Gastroesophageal sphincter (tissue), 4 donors: ENCODE measurements around the gene GPANK1. TPM values are rescaled to one million over a fixed set of nuclear protein-coding genes. Genes with fewer than 3 reads are reported as not detected.

Experiments
- ATAC-seq: fragments of 150-250 bp; one replicate; pipeline ENCODE4 v1.9.1; 2016; ENCODE audit warnings: mild to moderate bottlenecking, moderate library complexity
- H3K27ac ChIP-seq, 4 donors: fragments of 200-600 bp; sonication (generic) in 3 of 4; 1 replicate in 3 of 4; 2 replicates in 1 of 4; pipeline ENCODE4 v1.5.1; 2016 to 2019
- H3K27me3 ChIP-seq: fragments of 200-600 bp; sonication (generic); one replicate; pipeline ENCODE4 v1.5.1; 2019
- H3K36me3 ChIP-seq, 2 donors: fragments of 200-600 bp; sonication (generic); one replicate each; pipeline ENCODE4 v1.5.1; 2019; ENCODE audit warnings: control low read depth in 1 of 2
- H3K4me1 ChIP-seq, 3 donors: fragments of 200-600 bp; sonication (generic); 1 replicate in 2 of 3; 2 replicates in 1 of 3; pipeline ENCODE4 v1.5.1; 2016 to 2019; ENCODE audit warnings: control low read depth in 2 of 3
- H3K4me3 ChIP-seq, 2 donors: fragments of 200-600 bp; sonication (generic); one replicate each; pipeline ENCODE4 v1.5.1; 2019; ENCODE audit warnings: mild to moderate bottlenecking in 1 of 2, moderate library complexity in 1 of 2
- H3K9me3 ChIP-seq, 3 donors: fragments of 200-600 bp; sonication (generic); one replicate each; pipeline ENCODE4 v1.5.1; 2017 to 2019; ENCODE audit warnings: control low read depth in 2 of 3
- CTCF ChIP-seq, 4 experiments: fragments of 200-600 bp in 2 of 4; fragments of 450-650 bp in 2 of 4; sonication (generic) in 1 of 4; IDR thresholded peaks; one replicate each; pipeline ENCODE4 v1.5.1; 2017 to 2019; ENCODE audit warnings: antibody characterized with exemption in 4 of 4, mild to moderate bottlenecking in 2 of 4, moderate library complexity in 2 of 4
- EP300 ChIP-seq: sonication (generic); formaldehyde crosslinking; IDR thresholded peaks from one replicate; pipeline ENCODE4 v1.6.1; 2017; ENCODE audit warnings: antibody characterized with exemption, mild to moderate bottlenecking
- POLR2A ChIP-seq, 2 donors: fragments of 450-650 bp; IDR thresholded peaks; one replicate each; pipeline ENCODE4 v1.6.1; 2017; ENCODE audit warnings: antibody characterized with exemption in 2 of 2, mild to moderate bottlenecking in 2 of 2, moderate library complexity in 1 of 2
- POLR2AphosphoS5 ChIP-seq: sonication (generic); formaldehyde crosslinking; IDR thresholded peaks from one replicate; pipeline ENCODE4 v1.6.1; 2017; ENCODE audit warnings: antibody characterized with exemption
- WGBS, 2 donors: methylation state at CpG; one replicate each; pipeline ENCODE4 v1.1.5; 2018; ENCODE audit warnings: low coverage in 1 of 2; 5-methylcytosine and 5-hydroxymethylcytosine counted together
- total RNA-seq, 4 donors: library from RNA; depleted of rRNA; stranded (reverse); fragments of >200 nt; gene quantifications; one replicate each; pipeline ENCODE4 v1.1.0, GENCODE V29; 2016

The GPANK1 gene
- total RNA-seq, 4 donors from 2014 or later, result 17.1 to 22.3 (median 17.9) TPM

- H3K4me1 ChIP-seq, result no peaks in the 10 kb centered on the region
- WGBS, 2 donors, result 70 to 72% methylated on average over 7 to 8 of the region's 11 CpGs
- TF ChIP-seq POLR2AphosphoS5, result no peak
- no peaks in the 10 kb centered on the region for H3K27me3 ChIP-seq
- no peak for ATAC-seq
- peaks cover 0 to 100% of the 10 kb centered on the region in 2 donors for H3K36me3 ChIP-seq
- peak overlapping the region in 1 of 4 donors; percentile 14 for H3K27ac ChIP-seq
- H3K9me3 ChIP-seq, result no peaks in the 10 kb centered on the region
- no peak overlapping the region for H3K4me3 ChIP-seq
Measured at GRCh38 chr6:31634969-31635575, 29.7 kb downstream of the GPANK1 start.

- Histone ChIP-seq H3K27me3 (no peaks in the 10 kb centered on the region), H3K4me3 (no peak overlapping the region), H3K4me1 (no peaks in the 10 kb centered on the region), H3K9me3 (no peaks in the 10 kb centered on the region), H3K36me3 (peaks cover 0 to 100% of the 10 kb centered on the region in 2 donors), H3K27ac (peak overlapping the region in 1 of 4 donors; percentile 14)
- TF ChIP-seq POLR2A (IDR thresholded peaks at IDR 0.05), result no peak
- no peak for TF ChIP-seq POLR2AphosphoS5
- no peak for TF ChIP-seq CTCF (IDR thresholded peaks at IDR 0.05)
- TF ChIP-seq EP300, result no peak
- ATAC-seq, result no peak
- 85 to 92% methylated on average over 2 of the region's 3 CpGs for WGBS, 2 donors
Measured at GRCh38 chr6:31634131-31634530, 30.7 kb downstream of the GPANK1 start.

GRCh38 chr6:31633447-31633846, 31.4 kb downstream of the GPANK1 start:
- no peaks in the 10 kb centered on the region for H3K9me3 ChIP-seq
- peak overlapping the region in 1 of 4 donors; percentile 14 for H3K27ac ChIP-seq
- WGBS, 2 donors, result 60 to 64% methylated on average over 3 to 5 of the region's 7 CpGs
- H3K4me1 ChIP-seq, result no peaks in the 10 kb centered on the region
- no peak for ATAC-seq
- no peaks in the 10 kb centered on the region for H3K27me3 ChIP-seq
- peaks cover 0 to 100% of the 10 kb centered on the region in 2 donors for H3K36me3 ChIP-seq
- H3K4me3 ChIP-seq, result no peak overlapping the region
- no peak for TF ChIP-seq EP300
- TF ChIP-seq POLR2AphosphoS5, result no peak
- TF ChIP-seq POLR2A (IDR thresholded peaks at IDR 0.05), result no peak
- TF ChIP-seq CTCF (IDR thresholded peaks at IDR 0.05), result no peak

GRCh38 chr6:31632279-31632946, 32.4 kb downstream of the GPANK1 start:
- peaks cover 0 to 100% of the 10 kb centered on the region in 2 donors for H3K36me3 ChIP-seq
- H3K9me3 ChIP-seq, result no peaks in the 10 kb centered on the region
- TF ChIP-seq POLR2A (IDR thresholded peaks at IDR 0.05), result no peak
- no peak for TF ChIP-seq EP300
- TF ChIP-seq CTCF (IDR thresholded peaks at IDR 0.05), result no peak
- TF ChIP-seq POLR2AphosphoS5, result no peak
- no peaks in the 10 kb centered on the region for H3K27me3 ChIP-seq
- peak overlapping the region in 3 of 4 donors; percentile 30 to 42 (median 42) for H3K27ac ChIP-seq
- 100% methylated on average over 1 to 2 of the region's 26 CpGs for WGBS, 2 donors
- no peaks in the 10 kb centered on the region for H3K4me1 ChIP-seq
- no peak overlapping the region for H3K4me3 ChIP-seq
- no peak for ATAC-seq

- no peak for ATAC-seq
- H3K27ac ChIP-seq, result peak overlapping the region in 1 of 4 donors; percentile 42
- H3K4me3 ChIP-seq, result no peak overlapping the region
- no peaks in the 10 kb centered on the region for H3K4me1 ChIP-seq
- H3K36me3 ChIP-seq, result peaks cover 0 to 100% of the 10 kb centered on the region in 2 donors
- TF ChIP-seq EP300 (no peak), POLR2AphosphoS5 (peak; percentile 7)
- no peaks in the 10 kb centered on the region for H3K9me3 ChIP-seq
- no peaks in the 10 kb centered on the region for H3K27me3 ChIP-seq
- WGBS, 2 donors, result 90% methylated on average over 13 of the region's 32 CpGs; no CpG with 5 or more reads in 1 of the 2 donors
Measured at GRCh38 chr6:31631681-31632278, 33.0 kb downstream of the GPANK1 start.
